Stimulated activated CD4-positive, alpha-beta T cell treated with anti-CD3 and anti-CD28 coated beads, Interleukin-1b, Interleukin-23, amount 100 ng/mL, for 24 hours (primary cell): ENCODE data around the gene TTC7B.

Experiments used
- DNase-seq, 4 experiments: peaks; one replicate each; pipeline ENCODE4 v3.0.0-alpha.2; 2020; ENCODE audit warnings: low read depth in 4 of 4, low spot score in 1 of 4

The TTC7B gene

GRCh38 chr14:90578283-90578985 is 237.8 kb downstream of the TTC7B start:
- DNase-seq: no peak

GRCh38 chr14:90577661-90578282 is 238.5 kb downstream of the TTC7B start:
- no peak for DNase-seq

- no peak for DNase-seq
These were observed 239.1 kb downstream of the TTC7B start for GRCh38 chr14:90576981-90577660.

- DNase-seq: no peak
These were observed 239.6 kb downstream of the TTC7B start for GRCh38 chr14:90576581-90576980.

- DNase-seq: no peak
These were observed 240.4 kb downstream of the TTC7B start for GRCh38 chr14:90575781-90576180.

- DNase-seq: no peak
These were observed 240.9 kb downstream of the TTC7B start for GRCh38 chr14:90575336-90575735.

GRCh38 chr14:90574188-90575131 is 241.8 kb downstream of the TTC7B start:
- no peak for DNase-seq

GRCh38 chr14:90573385-90574105 is 242.7 kb downstream of the TTC7B start:
- no peak for DNase-seq

GRCh38 chr14:90572441-90573150 is 243.6 kb downstream of the TTC7B start:
- DNase-seq: no peak

GRCh38 chr14:90571149-90571947 is 244.9 kb downstream of the TTC7B start:
- no peak for DNase-seq

GRCh38 chr14:90570461-90570860 is 245.8 kb downstream of the TTC7B start:
- no peak for DNase-seq

GRCh38 chr14:90569606-90570387 is 246.4 kb downstream of the TTC7B start:
- DNase-seq: no peak

- DNase-seq: no peak
These were observed 247.0 kb downstream of the TTC7B start for GRCh38 chr14:90569201-90569600.

GRCh38 chr14:90568405-90568804 is 247.8 kb downstream of the TTC7B start:
- no peak for DNase-seq

GRCh38 chr14:90567991-90568390 is 248.2 kb downstream of the TTC7B start:
- no peak for DNase-seq

GRCh38 chr14:90567191-90567590 is 249.0 kb downstream of the TTC7B start:
- DNase-seq: no peak

GRCh38 chr14:90566481-90566880 is 249.7 kb downstream of the TTC7B start:
- no peak for DNase-seq

- DNase-seq: no peak
These were observed 251.7 kb downstream of the TTC7B start for GRCh38 chr14:90564496-90564895.
